Fibroblast of skin of scalp (primary cell): Measurements from ENCODE around the gene OR2T29. TPM values are rescaled to one million over a fixed set of nuclear protein-coding genes. Genes with fewer than 3 reads are reported as not detected.
"Not testable (repeated sequence)": the region's sequence is repeated elsewhere in the genome, so short reads cannot be mapped to it uniquely, and the experiment has no call there.

Experiments used
- DNase-seq: peaks from one replicate; pipeline ENCODE4 v3.0.0-alpha.2; 2013
- polyA plus RNA-seq, 2 experiments: library from polyadenylated mRNA; unstranded; fragments of 120-200 nt; gene quantifications; one replicate each; pipeline ENCODE4 v1.2.1, GENCODE V29; 2013; ENCODE audit not compliant: insufficient read length in 2 of 2

The OR2T29 gene
- not detected for polyA plus RNA-seq (2013, experiment 1 of 2; ENCODE audit: insufficient read length)
- not detected for polyA plus RNA-seq (2013, experiment 2 of 2; ENCODE audit: insufficient read length)

- DNase-seq, result not testable (repeated sequence)
Observed at GRCh38 chr1:248562672-248563071, at the start of gene OR2T29. Gene OR2T29 (minus strand): TSS chr1:248562772. CDS start chr1:248559491, 3,281 bp downstream.

GRCh38 chr1:248611883-248612414 lies 49.4 kb upstream of the OR2T29 start:
- no peak for DNase-seq

GRCh38 chr1:248610301-248610700 lies 47.7 kb upstream of the OR2T29 start:
- DNase-seq, result no peak

GRCh38 chr1:248599396-248599795 lies 36.8 kb upstream of the OR2T29 start:
- no peak for DNase-seq

GRCh38 chr1:248597589-248597988 lies 35.0 kb upstream of the OR2T29 start, which contains the start of gene OR2T10:
Gene OR2T10 (minus strand): TSS chr1:248597700. CDS start chr1:248593768, 3,932 bp downstream.
- DNase-seq, result no peak

- DNase-seq, result no peak
Observed at GRCh38 chr1:248596615-248597014, 34.0 kb upstream of the OR2T29 start.

GRCh38 chr1:248593226-248593625 lies 30.7 kb upstream of the OR2T29 start:
- no peak for DNase-seq

- DNase-seq, result no peak
Observed at GRCh38 chr1:248592655-248593054, 30.1 kb upstream of the OR2T29 start.

GRCh38 chr1:248590055-248590454 lies 27.5 kb upstream of the OR2T29 start:
- DNase-seq, result no peak

GRCh38 chr1:248589334-248589733 lies 26.8 kb upstream of the OR2T29 start:
- no peak for DNase-seq

GRCh38 chr1:248585266-248585665 lies 22.7 kb upstream of the OR2T29 start:
- no peak for DNase-seq

- no peak for DNase-seq
Observed at GRCh38 chr1:248576260-248576980, 13.8 kb upstream of the OR2T29 start.

- DNase-seq, result not testable (repeated sequence)
Observed at GRCh38 chr1:248574657-248575056, 12.1 kb upstream of the OR2T29 start, which contains the start of gene OR2T34. Gene OR2T34 (minus strand): TSS chr1:248574757. CDS start chr1:248574757, 0 bp downstream.

- not testable (repeated sequence) for DNase-seq
Observed at GRCh38 chr1:248573856-248574255, 11.3 kb upstream of the OR2T29 start.

- DNase-seq, result not testable (repeated sequence)
Observed at GRCh38 chr1:248572049-248572448, 9.5 kb upstream of the OR2T29 start.

GRCh38 chr1:248570811-248571210 lies 8.2 kb upstream of the OR2T29 start:
- DNase-seq, result not testable (repeated sequence)

- DNase-seq, result not testable (repeated sequence)
Observed at GRCh38 chr1:248569049-248569448, 6.5 kb upstream of the OR2T29 start.

- not testable (repeated sequence) for DNase-seq
Observed at GRCh38 chr1:248565530-248566373, 3.2 kb upstream of the OR2T29 start.

GRCh38 chr1:248551027-248551426 lies 11.5 kb downstream of the OR2T29 start:
- DNase-seq, result not testable (repeated sequence)

- DNase-seq, result not testable (repeated sequence)
Observed at GRCh38 chr1:248547383-248547782, 15.2 kb downstream of the OR2T29 start.

- DNase-seq, result not testable (repeated sequence)
Observed at GRCh38 chr1:248537449-248537848, 25.1 kb downstream of the OR2T29 start.

GRCh38 chr1:248521856-248522255 lies 40.7 kb downstream of the OR2T29 start:
- DNase-seq, result no peak

GRCh38 chr1:248510217-248510616 lies 52.4 kb downstream of the OR2T29 start:
- not testable (repeated sequence) for DNase-seq
